Fibroblast of skin of left quadriceps (primary cell): Measurements from ENCODE around the gene BLMH.
A peak's percentile ranks its signal among the peaks of the same experiment; 100 is the strongest.

ENCODE experiments used
- DNase-seq, 2 experiments: peaks; one replicate each; pipeline ENCODE4 v3.0.0-alpha.2; 2013; ENCODE audit warnings: low read depth in 2 of 2

Gene BLMH, protein sequence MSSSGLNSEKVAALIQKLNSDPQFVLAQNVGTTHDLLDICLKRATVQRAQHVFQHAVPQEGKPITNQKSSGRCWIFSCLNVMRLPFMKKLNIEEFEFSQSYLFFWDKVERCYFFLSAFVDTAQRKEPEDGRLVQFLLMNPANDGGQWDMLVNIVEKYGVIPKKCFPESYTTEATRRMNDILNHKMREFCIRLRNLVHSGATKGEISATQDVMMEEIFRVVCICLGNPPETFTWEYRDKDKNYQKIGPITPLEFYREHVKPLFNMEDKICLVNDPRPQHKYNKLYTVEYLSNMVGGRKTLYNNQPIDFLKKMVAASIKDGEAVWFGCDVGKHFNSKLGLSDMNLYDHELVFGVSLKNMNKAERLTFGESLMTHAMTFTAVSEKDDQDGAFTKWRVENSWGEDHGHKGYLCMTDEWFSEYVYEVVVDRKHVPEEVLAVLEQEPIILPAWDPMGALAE

DNA sequence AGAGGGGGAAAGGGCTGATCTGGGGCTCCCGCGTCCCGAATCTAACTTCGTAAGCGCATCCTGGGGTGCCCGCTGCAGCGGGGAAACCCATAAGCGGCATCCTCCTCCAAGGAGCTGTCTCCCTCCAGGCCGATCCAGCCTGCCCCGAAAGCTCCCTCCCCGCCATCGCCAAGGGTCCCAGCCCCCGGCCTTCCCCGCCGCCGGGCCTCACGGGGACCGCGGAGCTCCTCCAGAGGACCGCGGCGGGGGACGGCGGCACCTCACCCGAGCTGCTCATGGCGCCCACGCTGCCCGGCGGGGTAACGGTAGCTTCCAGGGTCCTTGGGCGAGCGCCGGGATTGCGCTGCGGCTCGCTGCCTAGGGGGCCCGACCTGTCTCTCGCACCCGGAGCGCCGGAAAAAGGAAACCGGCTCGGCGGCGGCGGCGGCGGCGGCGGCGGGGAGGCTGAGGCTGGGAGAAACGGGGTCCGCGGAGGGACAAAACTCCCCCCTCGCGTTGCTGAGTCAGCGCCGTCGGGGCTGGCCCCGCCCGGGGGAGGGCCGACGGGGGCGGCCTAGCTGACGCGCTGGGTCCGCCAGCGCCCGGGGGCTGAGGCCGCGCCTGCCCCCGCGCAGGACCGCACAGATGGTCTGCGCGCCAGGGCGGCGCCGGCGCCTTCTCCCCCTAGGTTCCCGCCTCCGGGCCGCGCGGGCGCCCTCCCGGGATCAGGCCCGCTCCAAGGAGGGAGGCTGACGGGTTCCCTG lies at the start of gene BLMH:
Gene BLMH (minus strand): TSS at position 402 of the 743 bp plus-strand sequence. CDS start 125 bp downstream, at position 277.
- peak; percentile 66 to 67 for DNase-seq

DNA sequence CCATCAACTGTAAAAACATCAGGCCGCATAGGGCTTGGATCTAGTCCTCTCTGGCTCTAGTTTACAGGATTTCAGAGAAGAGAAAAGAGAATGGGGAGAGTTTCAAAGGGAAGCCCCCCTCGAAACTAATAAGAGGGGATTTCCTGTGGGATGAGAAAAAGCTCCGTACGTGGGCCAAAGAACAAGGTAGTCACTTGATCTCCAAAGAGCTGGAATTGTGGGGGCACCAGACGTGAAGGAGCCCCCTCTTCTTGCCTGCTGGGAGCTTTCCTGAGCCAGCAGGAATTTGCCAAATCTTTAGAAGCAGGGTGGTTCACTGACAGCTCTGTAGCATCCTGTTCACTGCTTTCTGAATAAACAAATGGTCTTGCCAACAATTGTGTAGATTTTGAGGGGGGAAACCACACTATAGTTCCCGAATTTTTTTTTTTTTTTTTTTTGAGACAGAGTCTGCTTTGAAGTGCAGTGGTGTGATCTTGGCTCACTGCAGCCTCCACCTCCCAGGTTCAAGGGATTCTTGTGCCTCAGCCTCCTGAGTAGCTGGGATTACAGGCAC lies 49.1 kb upstream of the BLMH start:
- DNase-seq, result no peak

DNA sequence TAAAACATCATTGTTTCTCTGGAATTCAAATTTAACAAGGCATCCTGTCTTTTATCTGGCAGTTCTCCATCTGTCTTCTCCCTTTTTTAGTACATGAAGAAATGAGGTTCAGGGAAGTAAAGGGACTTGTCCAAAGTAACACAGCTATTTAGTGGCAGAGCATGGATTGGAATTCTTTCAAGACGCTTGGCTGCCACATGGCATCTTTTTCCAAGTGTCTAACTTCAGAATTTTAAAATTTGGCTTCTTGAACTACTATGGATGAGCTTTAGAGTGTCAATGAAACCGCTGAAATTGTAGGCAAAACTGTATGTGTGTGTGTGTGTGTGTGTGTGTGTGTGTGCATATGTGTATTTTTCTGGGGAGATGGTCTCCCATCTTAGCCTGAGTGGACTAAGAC lies 47.3 kb upstream of the BLMH start:
- no peak for DNase-seq

GRCh38 chr17:30337393-30337999 lies 45.8 kb upstream of the BLMH start:
- no peak for DNase-seq

DNA sequence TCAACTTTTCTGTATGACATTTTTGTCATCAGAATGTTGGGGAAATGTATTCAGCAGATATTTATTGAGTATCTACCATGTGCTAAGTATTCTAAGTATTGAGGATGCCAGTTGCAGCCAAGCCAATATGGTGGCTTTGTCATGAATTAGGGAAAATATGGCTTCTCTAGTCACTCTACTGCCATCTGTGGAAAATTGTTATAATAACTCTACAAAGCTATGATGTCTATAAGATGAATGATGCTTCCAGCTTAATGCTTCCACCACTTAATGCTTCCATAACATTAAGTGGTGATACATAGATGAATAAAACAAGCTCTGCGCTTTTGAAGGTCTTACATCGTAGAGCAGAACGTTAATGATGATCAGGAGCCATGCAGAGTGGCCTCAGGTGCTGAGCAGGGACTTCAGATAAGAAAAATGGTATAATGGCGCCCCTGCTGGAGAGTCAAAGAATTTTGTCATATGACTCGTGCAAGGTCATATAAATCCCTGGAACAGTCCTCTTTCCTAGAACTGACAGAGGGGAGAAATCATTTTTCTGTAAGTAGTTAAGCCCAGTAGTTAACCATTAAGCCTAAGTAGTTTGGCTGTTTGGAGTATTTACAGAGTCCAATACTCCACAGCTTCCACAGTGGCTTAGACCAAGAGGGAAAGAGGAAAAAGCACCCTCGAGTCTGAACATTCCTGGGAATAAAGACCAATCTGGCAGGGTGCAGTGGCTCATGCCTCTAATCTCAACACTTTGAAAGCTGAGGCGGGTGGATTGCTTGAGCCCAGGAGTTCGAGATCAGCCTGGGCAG lies 44.8 kb upstream of the BLMH start:
- DNase-seq, result no peak

DNA sequence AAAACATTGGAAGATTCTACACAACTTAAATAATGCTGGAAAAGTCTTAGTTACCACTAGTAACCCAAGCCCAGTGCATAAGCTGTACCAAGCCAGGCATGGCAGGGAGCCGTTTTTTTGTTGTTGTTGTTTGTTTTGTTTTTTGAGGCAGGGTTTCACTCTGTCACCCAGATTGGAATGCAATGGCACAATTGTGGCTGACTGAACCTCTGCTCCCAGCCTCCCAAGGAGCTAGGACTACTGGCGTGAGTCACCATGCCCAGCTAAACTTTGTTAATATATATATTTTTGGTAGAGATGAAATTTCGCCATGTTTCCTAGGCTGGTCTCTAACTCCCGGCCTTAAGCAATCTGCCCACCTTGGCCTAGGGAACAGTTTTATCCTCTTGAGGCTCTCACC lies 42.7 kb upstream of the BLMH start:
- DNase-seq, result no peak

DNA sequence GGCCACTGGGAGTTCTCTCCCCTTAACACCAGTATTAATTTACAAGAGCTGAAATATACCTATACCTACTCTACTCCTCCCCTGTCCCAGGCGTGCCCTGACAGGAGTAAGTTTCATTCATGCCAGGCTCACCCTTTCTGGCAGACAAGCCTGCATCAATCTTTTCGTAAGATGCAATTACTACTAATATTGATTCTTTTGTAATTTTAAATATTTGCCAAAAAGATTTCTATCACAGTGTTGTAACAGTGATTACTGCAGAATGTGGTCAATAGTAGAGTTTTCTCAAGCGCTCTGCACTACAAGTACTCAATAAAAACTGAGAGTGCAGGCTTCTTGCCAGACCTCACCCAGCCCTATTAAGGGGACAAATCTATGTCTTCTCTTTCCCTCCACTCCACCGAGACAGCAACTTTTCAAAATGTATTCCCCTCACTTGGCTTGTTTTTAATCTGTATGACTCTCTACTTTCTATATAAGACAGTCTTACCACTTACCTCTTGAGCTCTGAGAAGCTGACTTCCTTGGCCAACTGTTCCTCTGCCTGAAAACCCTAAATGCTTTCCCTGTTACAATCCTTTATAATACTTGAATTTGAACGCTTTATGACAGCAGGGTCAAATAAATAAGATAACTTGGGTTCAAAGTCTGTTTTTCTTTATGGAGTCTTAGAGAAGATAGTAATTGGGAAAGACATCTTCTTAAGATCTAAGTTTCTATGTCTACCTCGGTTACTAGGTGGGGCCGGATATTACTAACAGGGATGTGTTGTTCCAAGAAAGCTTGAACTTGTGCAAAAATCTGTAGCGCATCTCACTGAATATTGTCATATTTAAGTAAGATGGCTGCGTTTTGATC lies 42.0 kb upstream of the BLMH start, which contains the start of gene TMIGD1:
Gene TMIGD1 (minus strand): TSS at position 555 of the 858 bp plus-strand sequence. CDS start 1,924 bp downstream, outside the sequence.
- no peak for DNase-seq

DNA sequence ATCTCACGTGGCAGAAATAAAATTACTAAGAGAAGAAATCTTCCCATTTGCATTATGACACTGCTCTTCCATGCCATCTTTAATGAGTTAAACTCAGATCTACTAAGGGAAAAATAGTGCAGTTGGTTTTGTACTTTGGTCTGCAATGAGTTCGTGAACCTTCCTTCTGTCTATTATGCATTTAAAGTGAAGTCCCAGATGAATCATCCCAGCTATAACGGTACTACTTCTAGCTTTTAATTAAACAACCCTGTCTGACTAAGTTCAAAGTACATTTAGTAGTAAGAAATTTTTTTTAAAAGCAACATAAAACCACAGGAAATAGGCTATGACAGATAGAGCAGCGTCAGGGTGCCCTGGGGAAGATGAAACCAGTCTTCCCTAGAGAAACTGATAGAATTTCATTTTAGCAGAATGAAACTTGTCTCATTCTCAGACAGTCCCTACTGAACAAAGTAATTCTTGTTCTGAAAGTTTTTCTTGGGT lies 40.4 kb upstream of the BLMH start:
- DNase-seq, result no peak

DNA sequence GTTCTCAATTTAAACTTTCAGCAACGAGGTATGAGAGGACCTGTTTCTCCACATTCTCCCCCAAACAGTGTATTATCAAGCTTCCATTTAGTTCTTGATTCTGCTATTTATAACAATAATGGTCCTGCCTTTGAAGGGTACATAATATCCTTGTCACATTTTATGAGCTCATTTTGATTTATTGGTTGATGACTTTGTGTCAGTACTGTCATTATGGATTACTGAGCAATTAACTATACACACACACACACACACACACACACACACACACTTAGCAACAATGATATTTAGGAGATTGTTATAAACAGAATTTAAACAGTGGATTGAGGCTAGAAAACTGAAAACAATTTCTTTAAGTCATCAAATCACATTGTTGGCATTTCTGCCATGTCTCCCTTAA lies 35.1 kb upstream of the BLMH start:
- no peak for DNase-seq

DNA sequence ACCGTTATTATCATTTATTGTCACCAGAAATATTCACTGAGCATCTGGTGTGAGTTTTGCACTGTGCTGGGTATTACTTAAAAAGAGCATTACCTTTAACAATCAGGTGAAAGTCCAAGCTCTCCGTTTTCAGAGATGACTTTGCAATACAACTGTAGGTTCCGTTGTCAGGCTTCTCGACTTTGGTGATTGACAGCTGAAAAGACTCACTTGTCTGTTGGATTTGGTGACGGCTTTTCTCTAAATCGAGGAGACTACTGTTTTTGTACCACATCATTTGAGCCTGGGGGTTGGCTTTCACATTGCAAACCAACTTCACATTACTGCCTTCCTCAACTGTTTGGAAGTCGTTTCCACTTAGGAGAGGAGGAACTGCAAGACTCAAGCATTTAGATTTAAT lies 33.0 kb upstream of the BLMH start:
- no peak for DNase-seq

DNA sequence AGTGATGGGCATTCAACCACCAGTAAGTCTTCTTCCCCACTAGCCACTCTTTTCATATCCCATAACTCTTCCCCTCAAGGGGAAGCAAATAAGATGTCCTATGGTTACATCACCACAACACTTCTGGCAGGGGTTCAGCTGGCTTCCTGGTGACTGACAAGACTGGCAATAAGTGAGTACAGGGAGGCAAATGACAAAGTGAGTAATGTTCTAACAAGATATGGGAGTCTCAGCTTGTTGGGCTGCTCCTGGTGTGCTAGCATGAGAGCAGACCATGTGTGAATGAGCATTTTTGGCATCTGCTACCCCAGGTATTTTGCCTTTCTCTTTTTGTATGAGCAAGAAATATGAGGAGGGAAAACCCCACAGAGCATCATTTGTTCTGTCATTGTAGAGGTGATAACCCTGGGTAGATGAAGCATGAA lies 32.2 kb upstream of the BLMH start:
- DNase-seq, result no peak

- no peak for DNase-seq
Measured at GRCh38 chr17:30323262-30323894, 31.6 kb upstream of the BLMH start.

- DNase-seq, result no peak
Measured at GRCh38 chr17:30321314-30321713, 29.6 kb upstream of the BLMH start.

- no peak for DNase-seq
Measured at GRCh38 chr17:30318155-30318554, 26.4 kb upstream of the BLMH start.

DNA sequence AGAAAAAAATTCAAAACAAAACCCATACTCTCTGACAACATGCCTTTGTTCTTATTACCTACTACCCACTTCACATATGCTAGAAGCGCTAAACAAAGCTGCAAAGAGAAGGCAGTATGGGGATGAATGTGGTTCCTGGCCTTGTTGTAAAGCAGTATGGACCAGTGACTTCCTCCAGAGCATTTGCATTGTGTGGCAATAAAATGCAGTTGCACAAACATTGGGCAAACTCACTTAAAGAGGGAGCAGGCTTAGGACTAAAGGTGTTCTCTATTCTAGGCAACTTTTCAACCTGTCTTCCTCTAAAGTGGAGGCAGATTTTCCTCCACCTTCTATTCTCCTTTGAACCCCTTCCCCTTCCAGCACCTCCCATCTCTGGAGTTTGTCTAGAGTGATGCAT lies 25.0 kb upstream of the BLMH start:
- DNase-seq, result no peak

DNA sequence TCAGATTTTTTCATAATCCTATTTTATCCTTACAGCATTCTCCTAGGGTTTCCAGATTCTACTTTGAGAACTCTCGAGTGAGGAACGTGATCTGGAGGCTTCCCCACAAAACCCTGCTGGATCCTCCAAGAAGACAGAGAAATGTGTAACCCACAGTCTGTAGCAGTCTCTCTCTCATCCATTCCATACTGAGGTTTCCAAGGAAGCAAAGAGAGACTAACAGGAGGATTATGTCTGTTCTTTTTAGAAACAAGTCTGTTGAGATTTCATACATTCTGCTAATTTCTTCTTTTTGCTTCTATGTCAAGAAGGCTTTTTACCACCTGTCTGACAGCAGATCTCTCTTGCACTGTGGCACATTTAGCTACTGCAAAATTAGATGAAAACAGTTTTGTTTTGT lies 23.4 kb upstream of the BLMH start:
- no peak for DNase-seq

DNA sequence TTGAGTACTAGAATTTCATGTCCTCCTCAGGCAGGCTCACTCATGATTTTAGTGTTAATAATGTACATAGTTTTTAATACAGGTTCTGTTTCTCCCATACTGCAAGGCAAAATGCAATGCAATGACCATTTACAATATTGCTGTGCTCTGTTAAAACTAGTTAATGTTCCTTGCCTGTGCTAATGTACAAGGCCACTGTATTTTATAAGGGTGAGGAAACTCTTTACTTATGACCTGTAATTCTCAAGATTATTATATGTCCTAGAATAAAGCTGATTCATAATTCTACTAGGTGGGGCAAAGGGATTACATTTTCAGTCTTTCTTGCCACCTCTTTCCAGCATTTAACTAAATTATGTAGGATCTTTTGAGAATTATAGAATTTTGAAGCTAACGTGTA lies 22.7 kb upstream of the BLMH start:
- DNase-seq, result no peak

DNA sequence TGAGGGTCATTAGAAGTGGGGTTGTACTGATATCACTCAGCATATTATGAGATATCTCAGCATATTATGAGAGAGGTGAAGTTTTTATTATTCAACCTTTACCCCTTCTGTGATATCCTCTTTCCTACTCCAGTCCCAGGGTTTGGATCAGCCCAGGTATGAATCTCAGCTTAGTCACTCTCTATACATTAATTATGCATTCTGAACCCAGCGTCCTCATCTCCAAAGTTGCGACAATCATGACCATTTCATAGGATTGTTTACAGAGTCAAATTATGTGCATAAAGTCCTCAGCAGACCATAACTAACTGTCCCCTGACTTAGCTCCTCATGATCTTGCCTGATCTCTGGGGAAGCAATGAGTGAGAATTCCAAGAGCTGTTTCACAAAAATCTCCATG lies 20.5 kb upstream of the BLMH start:
- no peak for DNase-seq

GRCh38 chr17:30310562-30310961 lies 18.8 kb upstream of the BLMH start:
- no peak for DNase-seq

GRCh38 chr17:30309591-30309990 lies 17.8 kb upstream of the BLMH start:
- no peak for DNase-seq
